ENCODE data around the gene SREBF2. TPM values are rescaled to one million over a fixed set of nuclear protein-coding genes. Genes with fewer than 3 reads are reported as not detected.
A peak's percentile ranks its signal among the peaks of the same experiment; 100 is the strongest.

Gene SREBF2
- total and polyA plus RNA-seq, 9 of the 15 experiments (the other 6 are each of a cell fraction or from before 2014, with no cell fraction given): 1.1 to 84.2 (median 26.9) TPM

DNA sequence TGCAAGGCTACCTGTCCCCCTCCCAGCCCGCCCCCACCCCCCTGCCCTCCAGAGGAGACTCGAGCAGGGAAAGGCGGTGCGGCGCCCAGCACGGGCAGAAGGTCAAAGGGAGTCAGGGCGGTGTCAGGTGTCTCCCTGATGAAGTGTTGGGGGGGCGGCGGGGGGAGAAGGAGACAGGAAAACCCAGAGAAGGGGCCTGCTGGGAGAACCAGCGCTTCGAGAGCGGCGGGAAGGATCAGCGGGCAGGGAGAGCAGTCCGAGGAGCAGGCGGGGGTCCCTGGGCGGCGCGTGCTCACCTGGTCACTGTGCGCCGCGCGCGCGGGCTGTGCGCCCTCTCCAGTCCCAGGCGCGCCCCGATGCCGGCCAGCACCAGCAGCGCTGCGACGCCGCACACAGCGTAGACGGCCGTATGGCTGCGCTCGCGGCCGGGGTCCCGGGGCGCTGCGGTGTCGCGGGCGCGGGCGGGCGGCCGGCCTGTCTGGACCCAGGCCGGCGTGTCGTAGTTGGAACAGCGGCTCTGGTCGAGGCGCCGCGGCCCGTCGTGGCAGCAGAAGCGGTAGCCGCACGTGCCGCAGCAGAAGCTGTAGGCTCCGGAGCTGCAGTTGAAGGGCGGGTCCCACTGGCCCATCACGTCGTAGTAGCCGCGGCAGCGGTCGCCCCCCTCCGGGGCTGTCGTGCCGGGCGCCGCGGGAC lies 81.1 kb downstream of the SREBF2 start:
- Histone ChIP-seq H3K27me3 (ENCODE audit: control insufficient read depth in 2 of 2, insufficient read depth in 2 of 2, low read length in 2 of 2) (0 out of 5 replicates have a peak, but pooled peaks cover 0 to 4% of the 10 kb centered on the region in 2 experiments), H2AFZ (ENCODE audit: low read depth, low read length) (no peak overlapping the region), H3K9me3 (replicated peaks; ENCODE audit: control insufficient read depth, insufficient read depth, low read depth, low read length) (no peaks in the 10 kb centered on the region), H3K4me3 (no peak overlapping the region), H3K9me1 (ENCODE audit: control insufficient read depth, insufficient read depth, low read length) (no peaks in the 10 kb centered on the region), H3K36me3 (ENCODE audit: control insufficient read depth, insufficient read depth, low read length) (no peaks in the 10 kb centered on the region), H3K4me2 (ENCODE audit: insufficient read depth, low read length) (no peak overlapping the region), H3K9ac (ENCODE audit: insufficient read depth in 1 of 2, low read depth in 2 of 2, low read length in 2 of 2) (peak overlapping the region in 1 of 2 experiments; percentile 88; a peak in 1 of 4 replicates), H3K27ac (ENCODE audit: extremely low read depth, low read depth, low read length) (no peak overlapping the region), H3K4me1 (replicated peaks in 1 of 2; ENCODE audit: control insufficient read depth in 2 of 2, insufficient read depth in 2 of 2, low read length in 2 of 2) (peaks cover 6 to 41% of the 10 kb centered on the region in 2 experiments; a peak in 3 of 5 replicates), H3K79me2 (ENCODE audit: control insufficient read depth, insufficient read depth, low read length) (no peaks in the 10 kb centered on the region), H4K20me1 (replicated peaks; ENCODE audit: control insufficient read depth, insufficient read depth, low read length) (peaks cover 9% of the 10 kb centered on the region; the same call in 1 of the 2 replicates)
- ChIA-PET CTCF (ENCODE audit: low intra/inter-chr PET ratio) (interaction anchor here (0.7 kb wide), 1 partner anchor 53 kb away, joined by 4 read pairs; no protein-coding TSS in a partner anchor), POLR2A (interaction anchor here (0.6 kb wide), 1 partner anchor 48 kb away, joined by 4 read pairs; no protein-coding TSS in a partner anchor)
- intact Hi-C loops (cut with micrococcal nuclease): no loop called here
- WGBS (ENCODE audit: insufficient coverage, low coverage, missing lambda C conversion rate): 48% methylated on average over 22 of the region's 79 CpGs
- no TSS peak for BruUV-seq (replicated peaks)
- ATAC-seq (no peak), DNase-seq (ENCODE audit: extremely low read depth in 1 of 4, low spot score in 3 of 4) (peak in 2 of 4 experiments; percentile 39 to 42), FAIRE-seq (no peak)
- in situ Hi-C loops (cut with MboI): no loop called here
- TF ChIP-seq PKNOX1 (IDR thresholded peaks at IDR 0.05) (no peak), E2F8 (IDR thresholded peaks at IDR 0.05; ENCODE audit: low read depth, partially characterized antibody) (no peak), CCAR2 (IDR thresholded peaks at IDR 0.05; ENCODE audit: low read depth, low read length) (no peak), E2F6 (IDR thresholded peaks at IDR 0.05; ENCODE audit: borderline replicate concordance in 1 of 2, extremely low read depth in 1 of 2, insufficient read depth in 1 of 2, insufficient read length in 1 of 2, low read depth in 1 of 2, low read length in 1 of 2, poor library complexity in 1 of 2, severe bottlenecking in 1 of 2) (peak; percentile 32 to 76), BHLHE40 (IDR thresholded peaks at IDR 0.05; ENCODE audit: low read length) (peak; percentile 42; the same call in 1 of the 2 replicates), L3MBTL2 (IDR thresholded peaks at IDR 0.05) (0 out of 2 replicates have a peak, but pooled peaks have one; percentile 20), CREBBP (IDR thresholded peaks at IDR 0.05; ENCODE audit: low read depth, low read length) (no peak), RB1 (IDR thresholded peaks at IDR 0.05; ENCODE audit: low read depth) (no peak), HDGF (IDR thresholded peaks at IDR 0.05) (no peak), NUFIP1 (IDR thresholded peaks at IDR 0.05; ENCODE audit: partially characterized antibody) (no peak), MCM7 (IDR thresholded peaks at IDR 0.05) (no peak), RAD51 (IDR thresholded peaks at IDR 0.05; ENCODE audit: borderline replicate concordance, low read depth) (no peak), CBFA2T3 (IDR thresholded peaks at IDR 0.05) (no peak)
- TF ChIP-seq, protein P1, sequence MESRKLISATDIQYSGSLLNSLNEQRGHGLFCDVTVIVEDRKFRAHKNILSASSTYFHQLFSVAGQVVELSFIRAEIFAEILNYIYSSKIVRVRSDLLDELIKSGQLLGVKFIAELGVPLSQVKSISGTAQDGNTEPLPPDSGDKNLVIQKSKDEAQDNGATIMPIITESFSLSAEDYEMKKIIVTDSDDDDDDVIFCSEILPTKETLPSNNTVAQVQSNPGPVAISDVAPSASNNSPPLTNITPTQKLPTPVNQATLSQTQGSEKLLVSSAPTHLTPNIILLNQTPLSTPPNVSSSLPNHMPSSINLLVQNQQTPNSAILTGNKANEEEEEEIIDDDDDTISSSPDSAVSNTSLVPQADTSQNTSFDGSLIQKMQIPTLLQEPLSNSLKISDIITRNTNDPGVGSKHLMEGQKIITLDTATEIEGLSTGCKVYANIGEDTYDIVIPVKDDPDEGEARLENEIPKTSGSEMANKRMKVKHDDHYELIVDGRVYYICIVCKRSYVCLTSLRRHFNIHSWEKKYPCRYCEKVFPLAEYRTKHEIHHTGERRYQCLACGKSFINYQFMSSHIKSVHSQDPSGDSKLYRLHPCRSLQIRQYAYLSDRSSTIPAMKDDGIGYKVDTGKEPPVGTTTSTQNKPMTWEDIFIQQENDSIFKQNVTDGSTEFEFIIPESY (CRISPR knock-in tag; IDR thresholded peaks at IDR 0.05): peak; percentile 70; the same call in 1 of the 2 replicates
